Pancreas (tissue), 10 donors: Measurements from ENCODE around the gene B4GALT2. TPM values are rescaled to one million over a fixed set of nuclear protein-coding genes. Genes with fewer than 3 reads are reported as not detected.

Source experiments
- ATAC-seq, 4 donors: fragments of 200-7000 bp; cut with Tn5 transposase; one replicate each; pipeline versions ENCODE4 v1.8.0 to v1.9.1; 2020; ENCODE audit warnings: mild to moderate bottlenecking in 4 of 4, moderate library complexity in 4 of 4
- DNase-seq, 6 donors: peaks; one replicate each; pipeline ENCODE4 v3.0.0-alpha.2; 2020
- FAIRE-seq: peaks from 2 replicates; lab custom pipeline; 2012; peaks lifted over from hg19 to GRCh38; lab: Jason Lieb, UNC
- H3K27ac ChIP-seq, 4 donors: fragments of 200-600 bp; sonication (generic); 1 replicate in 3 of 4; 2 replicates in 1 of 4; pipeline versions ENCODE4 v1.5.0 to v1.8.0; 2020
- H3K27me3 ChIP-seq, 4 donors: fragments of 200-600 bp; one replicate each; pipeline ENCODE4 v1.8.0; 2021
- H3K36me3 ChIP-seq, 3 donors: fragments of 200-600 bp; sonication (generic) in 1 of 3; one replicate each; pipeline versions ENCODE4 v1.5.0 to v1.8.0; 2020 to 2021
- H3K4me1 ChIP-seq, 3 donors: fragments of 200-600 bp; one replicate each; pipeline ENCODE4 v1.8.0; 2021
- H3K4me3 ChIP-seq, 4 donors: fragments of 200-600 bp; sonication (generic) in 2 of 4; one replicate each; pipeline versions ENCODE4 v1.5.0 to v1.8.0; 2020 to 2021
- H3K9me3 ChIP-seq, 4 donors: fragments of 200-600 bp; one replicate each; pipeline ENCODE4 v1.8.0; 2021
- WGBS, 2 donors: extraction: QIAGEN DNeasy Blood & Tissue Kit; methylation state at CpG; one replicate each; pipeline ENCODE4 v1.1.7; 2013; 5-methylcytosine and 5-hydroxymethylcytosine counted together
- intact Hi-C, 3 donors: fragments of 100-400 bp; cut with DNase I; formaldehyde crosslinking; loops; one replicate each; pipeline versions ENCODE4 v1.11.1 to v1.14.2; 2022
- polyA plus RNA-seq, 2 donors: library from polyadenylated mRNA; stranded (reverse); fragments of 200-250 nt; gene quantifications; one replicate each; pipeline ENCODE4 v1.2.3, GENCODE V29; 2013
- total RNA-seq, 6 donors: library from RNA; stranded (reverse); fragmentation: NEBNext Ultra II Directional in 4 of 6; extraction: Animal tissue kit (Norgen Biotek cat#: 25700) in 4 of 6; gene quantifications; one replicate each; pipeline versions ENCODE4 v1.2.1 to v1.2.4, GENCODE V29; 2021 to 2023
- TF ChIP-seq, protein P1 (sequence below), 4 donors: fragments of 200-600 bp; sonication (generic) in 3 of 4; IDR thresholded peaks; one replicate each; pipeline versions ENCODE4 v1.5.0 to v1.8.0; 2021; ENCODE audit warnings: antibody characterized with exemption in 4 of 4
- donor health status: healthy with polysubstance abuse.
- donor health status: DM: no; HTN: no; CAD: no; lungs with moderate emphysema.
- donor health status: DM: no; HTN: no; CAD: no.
- donor health status: control.
- donor health status: control.
- donor health status: Bipolar disorder and iron deficiency.
- donor health status: DM: yes; HTN: yes; CAD: no.
- donor health status: DM: no; HTN: no; CAD: no.
- donor health status: DM: no; HTN: no; CAD: no.
- donor health status: DM: yes; HTN: yes; CAD: no.

The B4GALT2 gene
- total and polyA plus RNA-seq, 8 donors = 16.7 to 36.7 (median 27.6) TPM

- Histone ChIP-seq H3K4me3 (no peak overlapping the region), H3K4me1 (peaks cover 0 to 3% (median 0%) of the 10 kb centered on the region in 3 donors), H3K27ac (no peak overlapping the region), H3K9me3 (no peaks in the 10 kb centered on the region), H3K27me3 (no peaks in the 10 kb centered on the region), H3K36me3 (no peaks in the 10 kb centered on the region)
- DNase-seq (peak in 2 of 6 donors; percentile 2 to 57), ATAC-seq (no peak), FAIRE-seq (no peak)
- 89 to 90% methylated on average over 14 of the region's 14 CpGs for WGBS, 2 donors
- TF ChIP-seq, protein P1, sequence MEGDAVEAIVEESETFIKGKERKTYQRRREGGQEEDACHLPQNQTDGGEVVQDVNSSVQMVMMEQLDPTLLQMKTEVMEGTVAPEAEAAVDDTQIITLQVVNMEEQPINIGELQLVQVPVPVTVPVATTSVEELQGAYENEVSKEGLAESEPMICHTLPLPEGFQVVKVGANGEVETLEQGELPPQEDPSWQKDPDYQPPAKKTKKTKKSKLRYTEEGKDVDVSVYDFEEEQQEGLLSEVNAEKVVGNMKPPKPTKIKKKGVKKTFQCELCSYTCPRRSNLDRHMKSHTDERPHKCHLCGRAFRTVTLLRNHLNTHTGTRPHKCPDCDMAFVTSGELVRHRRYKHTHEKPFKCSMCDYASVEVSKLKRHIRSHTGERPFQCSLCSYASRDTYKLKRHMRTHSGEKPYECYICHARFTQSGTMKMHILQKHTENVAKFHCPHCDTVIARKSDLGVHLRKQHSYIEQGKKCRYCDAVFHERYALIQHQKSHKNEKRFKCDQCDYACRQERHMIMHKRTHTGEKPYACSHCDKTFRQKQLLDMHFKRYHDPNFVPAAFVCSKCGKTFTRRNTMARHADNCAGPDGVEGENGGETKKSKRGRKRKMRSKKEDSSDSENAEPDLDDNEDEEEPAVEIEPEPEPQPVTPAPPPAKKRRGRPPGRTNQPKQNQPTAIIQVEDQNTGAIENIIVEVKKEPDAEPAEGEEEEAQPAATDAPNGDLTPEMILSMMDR (IDR thresholded peaks at IDR 0.05) = no peak
- intact Hi-C loops = loop anchor here in 1 of 3 donors (10.0 kb wide), 1 partner anchor 249 kb away; no protein-coding TSS in a partner anchor
These were observed 45.3 kb downstream of the B4GALT2 start for GRCh38 chr1:44024031-44024902.

GRCh38 chr1:44024903-44025525, 46.0 kb downstream of the B4GALT2 start:
- peaks cover 0 to 5% (median 0%) of the 10 kb centered on the region in 3 donors for H3K4me1 ChIP-seq
- no peaks in the 10 kb centered on the region for H3K27me3 ChIP-seq
- ATAC-seq (no peak), FAIRE-seq (no peak), DNase-seq (no peak)
- TF ChIP-seq, protein P1 (IDR thresholded peaks at IDR 0.05) = no peak
- H3K4me3 ChIP-seq = no peak overlapping the region
- WGBS, 2 donors = 86 to 90% methylated on average over 13 of the region's 13 CpGs
- intact Hi-C loops = loop anchor here in 1 of 3 donors (10.0 kb wide), 1 partner anchor 250 kb away; no protein-coding TSS in a partner anchor
- H3K9me3 ChIP-seq = no peaks in the 10 kb centered on the region
- no peaks in the 10 kb centered on the region for H3K36me3 ChIP-seq
- no peak overlapping the region for H3K27ac ChIP-seq

GRCh38 chr1:44025816-44026215, 46.8 kb downstream of the B4GALT2 start:
- no peak for FAIRE-seq
- intact Hi-C loops = loop anchor here in 1 of 3 donors (10.0 kb wide), 1 partner anchor 251 kb away; no protein-coding TSS in a partner anchor
- H3K27ac ChIP-seq = no peak overlapping the region

GRCh38 chr1:44027320-44027719, 48.3 kb downstream of the B4GALT2 start:
- ATAC-seq (no peak), FAIRE-seq (no peak), DNase-seq (no peak)
- H3K4me1 ChIP-seq = peaks cover 0 to 11% (median 0%) of the 10 kb centered on the region in 3 donors
- no peaks in the 10 kb centered on the region for H3K36me3 ChIP-seq
- TF ChIP-seq, protein P1 (IDR thresholded peaks at IDR 0.05) = no peak
- no peak overlapping the region for H3K4me3 ChIP-seq
- intact Hi-C loops = loop anchor here in 1 of 3 donors (10.0 kb wide), 1 partner anchor 253 kb away; no protein-coding TSS in a partner anchor
- no peaks in the 10 kb centered on the region for H3K27me3 ChIP-seq
- 88 to 90% methylated on average over 3 of the region's 3 CpGs for WGBS, 2 donors
- no peak overlapping the region for H3K27ac ChIP-seq
- no peaks in the 10 kb centered on the region for H3K9me3 ChIP-seq

More at GRCh38 chr1:44025816-44026215, 46.8 kb downstream of the B4GALT2 start:
- H3K9me3 ChIP-seq = no peaks in the 10 kb centered on the region
- DNase-seq = no peak
- H3K4me3 ChIP-seq = no peak overlapping the region
- 79 to 82% methylated on average over 3 of the region's 3 CpGs for WGBS, 2 donors
- H3K27me3 ChIP-seq = no peaks in the 10 kb centered on the region
- no peak for ATAC-seq
- peaks cover 0 to 5% (median 0%) of the 10 kb centered on the region in 3 donors for H3K4me1 ChIP-seq
- no peaks in the 10 kb centered on the region for H3K36me3 ChIP-seq
- TF ChIP-seq, protein P1 (IDR thresholded peaks at IDR 0.05) = no peak
